NCI-H82 treated with DMSO at 0.1 percent for 48 hours (cell line): ENCODE results near the gene BOD1.
A peak's percentile ranks its signal among the peaks of the same experiment; 100 is the strongest.

Experiments
- DNase-seq: peaks from one replicate; lab custom pipeline; 2025; ENCODE audit not compliant: unreplicated experiment; lab: John Stamatoyannopoulos, UW

Gene BOD1

GRCh38 chr5:173642191-173642816 lies 25.9 kb upstream of the BOD1 start:
- no peak for DNase-seq

GRCh38 chr5:173640156-173640804 lies 23.8 kb upstream of the BOD1 start:
- no peak for DNase-seq

GRCh38 chr5:173638126-173639040 lies 21.9 kb upstream of the BOD1 start:
- DNase-seq: no peak

GRCh38 chr5:173637340-173637739 lies 20.9 kb upstream of the BOD1 start:
- no peak for DNase-seq

GRCh38 chr5:173634465-173634983 lies 18.1 kb upstream of the BOD1 start:
- no peak for DNase-seq

GRCh38 chr5:173633304-173633703 lies 16.9 kb upstream of the BOD1 start:
- no peak for DNase-seq

- DNase-seq: no peak
These were observed 15.0 kb upstream of the BOD1 start for GRCh38 chr5:173631478-173631877.

- no peak for DNase-seq
These were observed 14.4 kb upstream of the BOD1 start for GRCh38 chr5:173630724-173631365.

- no peak for DNase-seq
These were observed 13.2 kb upstream of the BOD1 start for GRCh38 chr5:173629628-173630027.

GRCh38 chr5:173628501-173628900 lies 12.1 kb upstream of the BOD1 start:
- DNase-seq: no peak

GRCh38 chr5:173627860-173628392 lies 11.5 kb upstream of the BOD1 start:
- DNase-seq: no peak

- DNase-seq: no peak
These were observed 10.8 kb upstream of the BOD1 start for GRCh38 chr5:173627271-173627670.

GRCh38 chr5:173626505-173626820 lies 10.0 kb upstream of the BOD1 start:
- no peak for DNase-seq

- peak; percentile 12 for DNase-seq
These were observed 9.4 kb upstream of the BOD1 start for GRCh38 chr5:173625673-173626504.

- DNase-seq: no peak
These were observed 8.8 kb upstream of the BOD1 start for GRCh38 chr5:173625261-173625660.

- DNase-seq: no peak
These were observed 7.8 kb upstream of the BOD1 start for GRCh38 chr5:173624282-173624681.

GRCh38 chr5:173623789-173624188 lies 7.3 kb upstream of the BOD1 start:
- no peak for DNase-seq

GRCh38 chr5:173623296-173623771 lies 6.9 kb upstream of the BOD1 start:
- no peak for DNase-seq

- no peak for DNase-seq
These were observed 6.0 kb upstream of the BOD1 start for GRCh38 chr5:173622183-173623047.
